PFSK-1 (cell line): ENCODE results near the gene SLC44A1.

Experiments used
- POLR2AphosphoS5 ChIP-seq: IDR thresholded peaks from 2 replicates; pipeline ENCODE4 v1.6.1; 2012; ENCODE audit warnings: low read depth, mild to moderate bottlenecking, control low read depth, low read length, moderate library complexity
- SIN3A ChIP-seq: IDR thresholded peaks from 2 replicates; pipeline ENCODE4 v1.6.1; 2012; ENCODE audit warnings: mild to moderate bottlenecking, low read length, moderate library complexity, borderline replicate concordance; ENCODE audit not compliant: insufficient read depth
- TAF1 ChIP-seq: IDR thresholded peaks from 2 replicates; pipeline ENCODE4 v1.6.1; 2012; ENCODE audit warnings: low read length, control low read depth, borderline replicate concordance; ENCODE audit not compliant: insufficient read depth

DNA sequence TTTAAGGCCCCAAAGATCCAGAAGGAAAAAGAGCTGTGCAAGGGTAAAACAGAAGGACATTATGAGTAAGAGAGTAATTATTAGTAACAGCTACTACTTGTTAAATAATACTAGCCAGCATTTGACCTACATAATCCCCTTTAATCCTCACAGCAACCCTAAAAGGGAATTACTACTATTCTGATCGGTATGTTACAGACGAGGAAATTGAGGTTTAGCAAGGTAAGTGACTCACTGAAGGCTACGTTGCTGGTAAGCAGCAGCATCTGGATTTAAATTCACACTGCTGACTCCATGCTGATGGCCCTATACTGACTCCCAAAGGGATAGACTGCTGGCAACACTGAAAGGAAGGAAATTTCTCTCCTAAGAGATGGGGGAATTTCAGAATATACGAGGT, 199.7 kb downstream of the SLC44A1 start:
- TF ChIP-seq POLR2AphosphoS5 (no peak), SIN3A (no peak), TAF1 (no peak)
